ENCODE measurements around the gene SYT13. TPM values are rescaled to one million over a fixed set of nuclear protein-coding genes. Genes with fewer than 3 reads are reported as not detected.

The SYT13 gene
- total RNA-seq, 1 donor from 2014 or later: not detected

DNA sequence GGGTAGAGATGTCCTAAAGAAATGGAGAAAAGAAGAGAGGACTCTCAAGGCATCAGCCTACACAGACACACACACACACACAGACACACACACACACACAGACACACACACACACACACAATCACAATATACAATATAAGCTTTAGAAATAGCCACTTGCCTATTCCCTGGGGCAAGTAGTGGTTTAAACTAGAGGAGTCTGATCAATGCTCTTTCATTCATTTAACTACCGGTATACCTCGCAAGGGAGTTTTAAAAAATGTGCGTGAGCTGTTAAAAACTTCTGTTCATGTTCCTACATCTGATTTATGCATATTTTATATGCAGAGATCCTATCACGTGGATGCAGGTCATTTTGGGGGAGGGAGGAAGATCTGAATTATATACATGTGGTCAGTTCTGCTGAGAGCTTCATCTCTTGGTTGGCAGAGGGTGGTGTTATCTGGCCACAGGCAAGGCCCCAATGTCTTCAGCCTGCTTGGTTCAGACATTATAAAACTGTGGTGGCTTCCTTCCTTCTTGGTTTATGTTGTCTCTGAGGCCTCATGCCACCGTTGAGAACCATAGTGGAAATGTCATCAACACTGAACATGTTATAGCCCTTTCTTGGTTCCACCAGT is 56.6 kb downstream of the SYT13 start:
- DNase-seq (ENCODE audit: low spot score in 2 of 2): no peak
- H3K9me3 ChIP-seq: no peaks in the 10 kb centered on the region
- H3K4me1 ChIP-seq: peaks cover 3 to 7% of the 10 kb centered on the region in 2 donors
- no peak overlapping the region for H3K4me3 ChIP-seq
- intact Hi-C loops (cut with DNase I): loop anchor here (5.0 kb wide), 1 partner anchor 103 kb away; no protein-coding TSS in a partner anchor
- H3K27ac ChIP-seq: no peak overlapping the region
- H3K36me3 ChIP-seq: peaks cover 25 to 29% of the 10 kb centered on the region in 2 donors
- TF ChIP-seq, protein P1, sequence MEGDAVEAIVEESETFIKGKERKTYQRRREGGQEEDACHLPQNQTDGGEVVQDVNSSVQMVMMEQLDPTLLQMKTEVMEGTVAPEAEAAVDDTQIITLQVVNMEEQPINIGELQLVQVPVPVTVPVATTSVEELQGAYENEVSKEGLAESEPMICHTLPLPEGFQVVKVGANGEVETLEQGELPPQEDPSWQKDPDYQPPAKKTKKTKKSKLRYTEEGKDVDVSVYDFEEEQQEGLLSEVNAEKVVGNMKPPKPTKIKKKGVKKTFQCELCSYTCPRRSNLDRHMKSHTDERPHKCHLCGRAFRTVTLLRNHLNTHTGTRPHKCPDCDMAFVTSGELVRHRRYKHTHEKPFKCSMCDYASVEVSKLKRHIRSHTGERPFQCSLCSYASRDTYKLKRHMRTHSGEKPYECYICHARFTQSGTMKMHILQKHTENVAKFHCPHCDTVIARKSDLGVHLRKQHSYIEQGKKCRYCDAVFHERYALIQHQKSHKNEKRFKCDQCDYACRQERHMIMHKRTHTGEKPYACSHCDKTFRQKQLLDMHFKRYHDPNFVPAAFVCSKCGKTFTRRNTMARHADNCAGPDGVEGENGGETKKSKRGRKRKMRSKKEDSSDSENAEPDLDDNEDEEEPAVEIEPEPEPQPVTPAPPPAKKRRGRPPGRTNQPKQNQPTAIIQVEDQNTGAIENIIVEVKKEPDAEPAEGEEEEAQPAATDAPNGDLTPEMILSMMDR (IDR thresholded peaks at IDR 0.05): no peak
- H3K27me3 ChIP-seq: no peaks in the 10 kb centered on the region

DNA sequence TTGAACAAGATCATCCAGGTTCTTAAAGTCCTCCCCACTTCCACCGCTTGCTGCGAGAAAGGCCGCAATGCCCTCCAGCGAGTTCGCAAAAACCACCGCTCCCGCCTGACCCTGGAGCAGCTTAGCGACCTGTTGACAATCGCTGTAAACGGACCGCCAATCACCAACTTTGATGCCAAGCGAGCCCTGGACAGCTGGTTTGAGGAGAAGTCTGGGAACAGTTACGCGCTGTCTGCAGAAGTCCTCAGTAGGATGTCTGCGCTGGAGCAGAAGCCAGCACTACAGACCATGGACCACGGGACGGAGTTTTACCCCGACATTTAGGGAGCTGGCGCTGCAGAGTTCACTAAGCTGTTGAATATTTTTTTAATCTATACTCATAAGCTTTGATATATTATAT is 58.3 kb downstream of the SYT13 start:
- intact Hi-C loops (cut with DNase I): no loop called here
- no peak overlapping the region for H3K4me3 ChIP-seq
- H3K27ac ChIP-seq: no peak overlapping the region
- DNase-seq (ENCODE audit: low spot score in 2 of 2): no peak
- peaks cover 0 to 2% of the 10 kb centered on the region in 2 donors for H3K4me1 ChIP-seq
- no peaks in the 10 kb centered on the region for H3K9me3 ChIP-seq
- H3K36me3 ChIP-seq: peaks cover 29 to 37% of the 10 kb centered on the region in 2 donors
- TF ChIP-seq, protein P1 (IDR thresholded peaks at IDR 0.05): no peak
- H3K27me3 ChIP-seq: no peaks in the 10 kb centered on the region

DNA sequence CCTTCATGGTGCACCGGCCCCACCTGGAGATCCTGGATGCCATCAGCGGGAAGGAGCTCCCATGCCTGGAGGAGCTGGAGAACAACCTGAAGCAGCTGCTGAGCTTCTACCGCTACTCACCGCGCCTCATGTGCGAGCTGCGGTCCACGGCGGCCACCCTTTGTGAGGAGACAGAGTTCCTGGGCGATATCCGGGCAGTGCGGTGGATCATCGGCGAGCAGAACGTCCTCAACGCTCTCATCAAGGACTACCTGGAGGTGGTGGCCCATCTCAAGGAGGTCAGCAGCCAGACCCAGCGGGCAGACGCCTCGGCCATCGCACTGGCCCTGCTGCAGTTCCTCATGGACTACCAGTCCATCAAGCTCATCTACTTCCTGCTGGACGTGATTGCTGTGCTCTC is 59.2 kb downstream of the SYT13 start:
- intact Hi-C loops (cut with DNase I): no loop called here
- no peak for DNase-seq (ENCODE audit: low spot score in 2 of 2)
- no peaks in the 10 kb centered on the region for H3K9me3 ChIP-seq
- TF ChIP-seq, protein P1 (IDR thresholded peaks at IDR 0.05): no peak
- H3K4me1 ChIP-seq: no peaks in the 10 kb centered on the region
- no peak overlapping the region for H3K4me3 ChIP-seq
- no peaks in the 10 kb centered on the region for H3K27me3 ChIP-seq
- peaks cover 29 to 42% of the 10 kb centered on the region in 2 donors for H3K36me3 ChIP-seq
- H3K27ac ChIP-seq: no peak overlapping the region

DNA sequence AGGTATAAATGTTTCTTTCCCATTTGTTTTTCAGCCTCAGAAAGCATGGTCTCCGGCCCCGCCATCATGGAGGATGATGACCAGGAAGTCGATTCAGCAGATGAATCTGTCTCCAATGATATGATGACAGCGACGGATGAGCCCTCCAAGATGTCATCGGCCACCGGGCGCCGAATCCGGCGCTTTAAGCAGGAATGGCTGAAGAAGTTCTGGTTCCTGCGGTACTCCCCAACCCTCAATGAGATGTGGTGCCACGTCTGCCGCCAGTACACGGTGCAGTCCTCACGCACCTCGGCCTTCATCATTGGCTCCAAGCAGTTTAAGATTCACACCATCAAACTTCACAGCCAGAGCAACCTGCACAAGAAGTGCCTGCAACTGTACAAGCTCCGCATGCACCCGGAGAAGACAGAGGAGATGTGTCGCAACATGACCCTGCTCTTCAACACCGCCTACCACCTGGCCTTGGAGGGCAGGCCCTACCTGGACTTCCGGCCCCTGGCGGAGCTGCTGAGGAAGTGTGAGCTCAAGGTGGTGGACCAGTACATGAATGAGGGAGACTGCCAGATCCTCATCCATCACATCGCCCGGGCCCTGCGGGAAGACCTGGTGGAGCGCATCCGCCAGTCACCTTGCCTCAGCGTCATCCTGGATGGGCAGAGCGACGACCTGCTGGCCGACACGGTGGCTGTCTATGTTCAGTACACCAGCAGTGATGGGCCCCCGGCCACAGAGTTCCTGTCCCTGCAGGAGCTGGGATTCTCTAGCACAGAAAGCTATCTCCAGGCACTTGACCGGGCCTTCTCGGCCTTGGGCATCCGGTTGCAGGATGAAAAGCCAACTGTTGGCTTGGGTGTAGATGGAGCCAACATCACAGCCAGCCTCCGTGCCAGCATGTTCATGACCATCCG is 59.9 kb downstream of the SYT13 start:
- intact Hi-C loops (cut with DNase I): no loop called here
- H3K4me3 ChIP-seq: no peak overlapping the region
- no peak for DNase-seq (ENCODE audit: low spot score in 2 of 2)
- H3K36me3 ChIP-seq: peaks cover 32 to 42% of the 10 kb centered on the region in 2 donors
- H3K9me3 ChIP-seq: no peaks in the 10 kb centered on the region
- no peaks in the 10 kb centered on the region for H3K27me3 ChIP-seq
- no peaks in the 10 kb centered on the region for H3K4me1 ChIP-seq
- TF ChIP-seq, protein P1 (IDR thresholded peaks at IDR 0.05): no peak
- H3K27ac ChIP-seq: no peak overlapping the region

DNA sequence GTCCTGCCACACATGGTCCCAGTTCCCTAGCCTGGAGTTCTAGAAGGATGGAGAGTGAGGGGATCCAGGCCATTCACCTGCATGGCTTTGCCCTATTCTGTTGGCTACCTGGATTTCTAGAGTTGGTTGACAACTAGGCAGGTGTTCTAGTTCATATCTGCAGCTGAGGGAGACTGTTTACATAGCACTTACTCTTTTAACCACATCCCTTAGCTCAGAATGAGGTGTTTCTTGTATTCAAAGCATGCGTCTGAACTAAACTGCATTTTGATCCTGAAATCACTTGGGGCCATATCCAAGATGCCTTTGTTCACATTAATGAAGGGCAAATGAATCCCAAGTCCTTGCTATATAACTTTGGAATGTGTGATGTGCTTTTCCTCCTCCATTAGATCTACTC is 60.9 kb downstream of the SYT13 start:
- Histone ChIP-seq H3K27ac (no peak overlapping the region), H3K36me3 (peaks cover 41 to 42% of the 10 kb centered on the region in 2 donors), H3K9me3 (no peaks in the 10 kb centered on the region), H3K27me3 (no peaks in the 10 kb centered on the region), H3K4me1 (no peaks in the 10 kb centered on the region), H3K4me3 (no peak overlapping the region)
- TF ChIP-seq, protein P1 (IDR thresholded peaks at IDR 0.05): no peak
- DNase-seq (ENCODE audit: low spot score in 2 of 2): no peak
- intact Hi-C loops (cut with DNase I): no loop called here
